ENCODE measurements around the gene USP43.
A peak's percentile ranks its signal among the peaks of the same experiment; 100 is the strongest.

USP43 gene

GRCh38 chr17:9765322-9765721 is 120.0 kb downstream of the USP43 start:
- no peak for FAIRE-seq
- DNase-seq (ENCODE audit: insufficient read length, low spot score), result no peak
- TF ChIP-seq POLR2A (IDR thresholded peaks at IDR 0.05; ENCODE audit: low read depth, low read length), result no peak

- FAIRE-seq, result no peak
- no peak for DNase-seq (ENCODE audit: insufficient read length, low spot score)
- no peak for TF ChIP-seq POLR2A (IDR thresholded peaks at IDR 0.05; ENCODE audit: low read depth, low read length)
These were observed 121.7 kb downstream of the USP43 start for GRCh38 chr17:9766970-9767369.

DNA sequence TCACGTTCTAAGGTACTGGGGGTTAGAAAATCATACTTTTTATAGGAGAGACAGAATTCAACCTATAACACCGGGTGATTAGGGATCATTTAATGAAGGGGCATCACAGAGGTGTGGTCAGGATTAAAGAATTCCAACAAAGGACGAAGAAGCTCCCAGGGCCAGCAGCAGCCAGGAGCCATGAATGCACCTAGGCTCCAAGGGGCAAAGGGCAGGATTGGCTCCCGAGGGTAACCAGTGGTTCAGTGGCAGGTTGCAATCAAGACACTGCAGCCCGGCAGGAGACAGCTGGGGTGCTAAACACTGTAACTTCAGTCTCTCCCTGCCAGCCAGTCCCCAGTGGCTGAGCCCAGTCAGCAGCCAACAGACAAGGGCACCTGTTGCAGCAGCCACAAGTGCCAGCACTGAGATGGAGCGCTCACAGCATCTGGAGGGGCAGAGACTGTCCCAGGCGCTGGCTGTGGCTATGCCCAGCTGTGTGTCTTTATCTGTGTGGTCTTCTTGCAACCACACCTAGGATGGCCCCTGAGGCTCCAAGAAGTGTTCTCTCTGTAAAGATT is 122.2 kb downstream of the USP43 start:
- no peak for DNase-seq (ENCODE audit: insufficient read length, low spot score)
- no peak for FAIRE-seq
- no peak for TF ChIP-seq POLR2A (IDR thresholded peaks at IDR 0.05; ENCODE audit: low read depth, low read length)

GRCh38 chr17:9768381-9768934 is 123.1 kb downstream of the USP43 start:
- DNase-seq (ENCODE audit: insufficient read length, low spot score) (peak; percentile 36), FAIRE-seq (no peak)
- TF ChIP-seq POLR2A (IDR thresholded peaks at IDR 0.05; ENCODE audit: low read depth, low read length), result no peak

DNA sequence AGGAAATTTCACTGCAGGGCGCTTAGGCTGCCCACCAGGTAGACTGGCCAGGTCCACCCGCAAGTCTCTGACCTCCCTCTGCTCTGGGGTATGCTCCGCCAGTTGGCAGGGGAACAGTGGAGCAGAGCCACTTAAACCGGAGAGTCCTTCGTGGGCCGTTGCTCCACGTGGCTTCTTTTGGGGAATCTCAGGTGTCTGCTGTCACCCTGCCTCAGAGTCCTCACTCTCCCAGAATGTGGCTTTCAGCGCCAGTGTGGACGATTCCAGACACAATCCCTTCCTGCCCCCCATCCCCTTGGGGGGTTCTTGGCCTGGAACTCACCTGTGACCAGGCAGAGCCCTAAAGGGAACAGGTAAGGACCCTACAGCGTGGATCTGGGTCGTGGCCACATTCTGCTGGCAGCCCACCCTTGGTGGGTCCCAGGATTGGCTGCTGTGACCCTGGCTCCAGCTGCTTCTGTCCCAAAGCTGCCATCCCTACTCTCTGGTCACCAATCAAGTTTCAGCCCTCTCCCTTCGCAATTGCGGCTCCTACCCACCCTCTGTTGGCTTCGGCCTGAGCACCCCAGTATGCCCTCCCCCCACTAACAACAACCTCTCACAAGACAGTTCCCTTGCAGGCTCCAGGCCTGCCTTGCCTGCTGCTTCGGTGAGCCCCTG is 123.8 kb downstream of the USP43 start:
- DNase-seq (ENCODE audit: insufficient read length, low spot score), result no peak

DNA sequence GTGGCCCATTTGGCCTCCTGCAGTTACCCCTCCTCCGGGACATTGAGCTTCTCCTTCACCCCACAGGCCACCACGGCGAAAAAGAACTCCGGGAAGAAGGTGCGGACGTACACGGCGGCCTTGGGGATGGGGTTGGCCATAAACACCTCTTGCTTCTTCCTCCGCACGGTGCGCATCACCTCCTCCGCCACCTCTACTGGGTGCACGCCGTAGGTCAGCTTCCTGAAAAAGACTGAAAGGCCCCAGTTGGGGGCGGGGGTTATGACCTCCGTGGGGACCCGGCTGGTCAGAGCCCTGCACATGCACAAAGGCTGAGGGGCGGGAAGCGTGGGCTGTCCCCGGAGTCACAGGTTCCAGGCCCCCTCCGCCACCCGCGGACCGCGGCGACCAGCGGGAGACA is 126.1 kb downstream of the USP43 start:
- TF ChIP-seq POLR2A (IDR thresholded peaks at IDR 0.05; ENCODE audit: low read depth, low read length), result no peak
- no peak for FAIRE-seq
- no peak for DNase-seq (ENCODE audit: insufficient read length, low spot score)

More for the DNA sequence above, 123.8 kb downstream of the USP43 start:
- no peak for FAIRE-seq
- no peak for TF ChIP-seq POLR2A (IDR thresholded peaks at IDR 0.05; ENCODE audit: low read depth, low read length)

DNA sequence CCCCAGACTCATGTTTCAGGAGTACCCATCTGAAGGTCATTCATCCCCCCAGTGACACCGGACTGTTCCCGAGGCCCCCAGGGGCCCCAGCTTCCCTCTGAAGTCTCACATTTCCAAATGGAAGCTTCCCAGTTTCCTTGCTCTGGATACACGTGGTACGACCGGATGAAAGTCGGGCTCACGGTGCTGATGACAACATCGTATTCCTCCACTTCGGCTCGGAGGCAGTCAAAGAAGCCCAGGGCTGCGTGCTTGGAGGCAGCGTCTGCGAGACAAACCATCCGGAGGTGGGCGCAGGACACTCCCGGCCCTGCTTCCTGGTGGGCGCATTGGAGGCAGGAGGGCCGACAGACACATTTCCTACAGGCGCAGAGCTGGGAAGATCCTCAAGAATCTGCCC is 127.3 kb downstream of the USP43 start:
- FAIRE-seq (no peak), DNase-seq (ENCODE audit: insufficient read length, low spot score) (no peak)

GRCh38 chr17:9776911-9777310 is 131.6 kb downstream of the USP43 start:
- FAIRE-seq (no peak), DNase-seq (ENCODE audit: insufficient read length, low spot score) (no peak)
- no peak for TF ChIP-seq POLR2A (IDR thresholded peaks at IDR 0.05; ENCODE audit: low read depth, low read length)

More for the DNA sequence above, 127.3 kb downstream of the USP43 start:
- TF ChIP-seq POLR2A (IDR thresholded peaks at IDR 0.05; ENCODE audit: low read depth, low read length), result no peak

Data from H54 (cell line).